Activated naive CD8-positive, alpha-beta T cell treated with anti-CD3 and anti-CD28 coated beads, Interleukin-2, amount 50 U/mL, for 16 hours (primary cell): ENCODE results near the gene NLRC5.
A peak's percentile ranks its signal among the peaks of the same experiment; 100 is the strongest.

Experiments used
- DNase-seq: peaks from one replicate; pipeline ENCODE4 v3.0.0-alpha.2; 2020; ENCODE audit warnings: low read depth, low spot score

NLRC5 gene

DNA sequence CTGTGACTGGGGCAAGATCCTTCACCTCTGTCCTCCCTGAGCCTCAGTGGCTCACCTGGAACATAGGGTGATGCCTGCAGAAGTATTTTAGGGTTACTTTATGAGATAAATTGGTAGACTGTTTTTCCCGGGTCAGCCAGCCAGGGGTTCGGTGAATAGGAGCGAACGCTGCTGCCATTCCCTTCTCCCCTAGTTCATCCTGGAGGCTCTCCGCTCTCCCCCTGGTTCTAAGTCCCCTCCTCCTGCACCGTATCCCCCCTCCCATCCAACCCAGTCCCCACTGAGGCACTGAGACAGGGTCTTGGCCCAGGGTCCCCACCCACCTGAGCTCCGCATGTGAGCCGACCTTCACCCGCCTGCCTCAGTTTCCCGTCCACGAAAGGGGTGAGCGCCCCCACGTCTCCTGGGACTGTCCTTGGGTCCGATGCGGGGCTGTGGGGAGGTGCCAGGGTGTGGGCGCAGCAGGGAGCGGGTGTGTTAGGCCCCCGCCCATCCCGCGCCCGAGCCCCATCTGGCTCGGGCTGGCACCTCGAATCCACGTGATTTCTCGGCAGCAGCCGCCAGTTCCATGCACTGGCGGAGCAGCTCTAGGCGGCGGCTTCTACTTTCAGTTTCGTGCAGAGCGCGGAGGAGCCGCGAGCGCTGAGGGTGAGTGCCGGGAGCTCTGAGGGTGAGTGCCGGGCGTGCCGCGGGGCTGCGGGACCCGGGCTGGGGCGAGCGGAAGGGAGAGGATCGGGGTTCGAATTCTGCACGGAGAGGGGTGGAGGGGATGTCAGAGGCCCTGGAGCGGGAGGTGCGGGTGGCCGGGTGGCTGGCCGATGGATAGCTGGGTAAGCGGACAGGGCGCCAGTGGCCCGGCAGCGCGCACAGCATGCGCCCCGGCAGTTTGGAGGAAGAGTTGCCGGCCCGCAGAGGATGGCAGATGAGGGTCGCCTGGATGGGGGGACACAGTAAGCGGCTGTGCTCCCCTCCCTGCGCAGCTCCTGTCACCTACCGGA, at the start of gene NLRC5:
Gene NLRC5 (plus strand): TSS at position 610 of the 998 bp plus-strand sequence. CDS start 31,156 bp downstream, outside the sequence.
- peak; percentile 95 for DNase-seq

DNA sequence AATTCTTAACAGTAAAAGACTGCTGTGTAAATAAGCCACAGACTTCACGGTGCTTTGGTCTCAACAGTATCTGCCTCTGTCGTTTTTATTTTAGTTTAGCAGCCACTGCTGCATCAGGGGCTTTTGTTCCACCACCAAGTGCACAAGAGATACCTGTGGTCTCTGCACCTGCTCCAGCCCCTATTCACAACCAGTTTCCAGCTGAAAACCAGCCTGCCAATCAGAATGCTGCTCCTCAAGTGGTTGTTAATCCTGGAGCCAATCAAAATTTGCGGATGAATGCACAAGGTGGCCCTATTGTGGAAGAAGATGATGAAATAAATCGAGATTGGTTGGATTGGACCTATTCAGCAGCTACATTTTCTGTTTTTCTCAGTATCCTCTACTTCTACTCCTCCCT, 49.6 kb upstream of the NLRC5 start:
- no peak for DNase-seq

- no peak for DNase-seq
Measured at GRCh38 chr16:56941092-56941491, 48.3 kb upstream of the NLRC5 start.

GRCh38 chr16:56941856-56942331, 47.5 kb upstream of the NLRC5 start:
- DNase-seq: no peak

DNA sequence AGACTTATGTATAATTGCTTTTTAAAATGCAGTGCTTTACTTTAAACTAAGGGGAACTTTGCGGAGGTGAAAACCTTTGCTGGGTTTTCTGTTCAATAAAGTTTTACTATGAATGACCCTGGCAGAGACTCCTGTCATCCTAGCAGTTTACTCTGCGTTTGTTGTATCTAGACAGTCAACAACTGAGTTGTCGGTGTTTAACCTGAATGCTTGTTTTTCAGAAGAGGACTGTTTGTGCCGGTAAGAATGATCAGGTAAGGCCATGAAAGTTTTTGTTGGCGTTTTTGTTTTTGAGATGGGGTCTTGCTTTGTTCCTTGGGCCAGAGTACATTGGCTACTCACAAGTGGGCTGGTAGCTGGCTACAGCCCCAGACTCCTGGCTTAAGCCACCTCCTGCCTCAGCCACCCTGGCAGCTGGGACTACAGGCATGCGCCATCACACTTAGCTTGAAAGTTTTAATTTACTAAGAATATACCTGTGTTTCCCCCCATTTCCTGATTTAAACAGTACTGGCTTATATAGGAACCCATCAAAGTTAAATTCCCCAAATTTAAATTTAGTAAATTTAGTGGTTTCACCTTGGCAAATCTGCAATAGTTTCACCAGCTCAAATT, 45.5 kb upstream of the NLRC5 start:
- DNase-seq: no peak

- DNase-seq: no peak
Measured at GRCh38 chr16:56944954-56945839, 44.2 kb upstream of the NLRC5 start.

DNA sequence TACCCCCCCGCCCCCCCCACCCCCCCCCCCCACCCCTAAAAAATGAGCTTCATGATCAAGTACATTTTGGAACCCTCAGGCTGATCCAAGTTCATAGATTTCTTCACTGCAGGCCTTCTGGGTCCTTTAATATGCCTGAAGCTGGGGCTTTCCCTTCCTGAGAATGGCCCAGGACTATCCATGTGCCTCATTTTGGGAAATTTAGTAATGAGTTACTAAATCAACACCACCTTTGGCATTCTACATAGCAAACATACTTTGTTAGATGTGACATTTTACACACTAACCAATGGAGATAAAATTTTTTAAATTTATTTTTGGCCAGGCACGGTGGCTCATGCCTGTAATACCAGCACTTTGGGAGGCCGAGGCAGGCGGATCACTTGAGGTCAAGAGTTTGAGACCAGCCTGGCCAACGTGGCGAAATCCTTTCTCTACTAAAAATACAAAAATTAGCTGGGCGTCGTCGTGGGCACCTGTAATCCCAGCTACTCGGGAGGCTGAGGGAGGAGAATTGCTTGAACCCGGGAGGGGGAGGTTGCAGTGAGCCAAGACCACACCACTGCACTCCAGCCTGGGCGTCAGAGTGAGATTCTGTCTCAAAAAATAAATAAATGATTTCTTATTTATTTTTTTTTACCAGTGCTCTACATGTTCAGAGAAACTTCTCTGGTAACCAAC, 43.4 kb upstream of the NLRC5 start:
- DNase-seq: no peak

DNA sequence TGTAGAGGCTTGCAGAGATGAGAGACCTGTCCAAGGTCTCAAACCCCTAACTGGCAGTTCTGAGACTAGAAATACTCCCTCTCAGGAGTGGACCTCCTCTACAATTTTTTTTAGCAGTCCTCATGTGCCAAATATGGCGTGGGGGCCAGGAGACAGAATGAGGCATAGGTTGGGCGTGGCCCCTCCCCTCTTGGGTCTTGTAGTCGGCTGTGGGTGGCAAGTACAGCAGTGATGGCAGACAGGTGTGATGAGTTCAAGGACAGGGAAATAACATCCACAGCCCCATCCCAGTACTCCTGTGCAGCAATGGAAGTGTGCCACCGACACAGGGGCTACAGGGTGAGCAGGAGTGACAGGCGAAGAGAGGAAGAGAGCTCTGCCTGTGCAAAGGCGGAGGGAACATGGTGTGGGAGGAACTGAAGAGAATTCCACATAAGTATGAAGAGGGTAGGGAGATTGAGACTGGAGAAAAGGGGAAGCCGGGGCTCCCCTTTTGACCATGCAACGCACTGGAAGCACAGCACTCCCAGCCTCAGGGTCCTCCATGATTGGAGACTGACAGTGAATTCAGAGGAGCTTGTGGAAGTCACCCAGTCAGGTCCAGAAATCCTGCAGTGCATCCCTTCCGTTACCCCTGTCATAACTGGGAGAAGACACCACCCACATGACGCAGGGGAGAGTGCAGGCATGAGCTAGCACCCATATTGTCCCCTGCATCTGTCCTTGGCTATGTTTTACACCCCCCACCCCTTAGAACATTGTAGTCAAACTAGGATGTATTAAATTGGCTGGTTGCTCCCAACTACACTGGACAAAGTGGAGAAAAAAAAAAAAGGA, 42.4 kb upstream of the NLRC5 start:
- no peak for DNase-seq

GRCh38 chr16:56947604-56947995, 41.8 kb upstream of the NLRC5 start:
- DNase-seq: no peak

- no peak for DNase-seq
Measured at GRCh38 chr16:56948234-56948633, 41.1 kb upstream of the NLRC5 start.

DNA sequence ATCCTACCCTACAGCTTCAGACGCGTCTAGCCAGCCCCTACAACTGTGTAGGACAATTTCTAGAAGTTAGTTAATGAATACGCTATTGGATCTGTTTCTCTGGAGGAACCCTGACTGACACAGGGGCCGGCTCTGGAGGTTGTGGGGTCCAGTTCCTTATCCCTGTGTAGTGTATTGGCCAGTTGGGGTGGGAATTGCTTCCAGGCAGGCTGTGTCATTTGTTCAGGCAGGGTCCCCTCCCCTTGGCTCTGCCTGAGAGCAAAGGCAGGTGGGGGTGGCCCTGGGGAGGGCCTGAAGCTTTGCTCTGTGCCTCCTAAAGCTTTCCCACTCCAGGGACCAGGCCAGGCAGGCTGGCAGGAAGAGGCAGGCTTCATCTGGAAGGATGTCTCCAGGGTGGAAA, 39.3 kb upstream of the NLRC5 start:
- no peak for DNase-seq

- no peak for DNase-seq
Measured at GRCh38 chr16:56950455-56950854, 38.9 kb upstream of the NLRC5 start.

GRCh38 chr16:56950881-56951771, 38.2 kb upstream of the NLRC5 start:
- DNase-seq: no peak

- no peak for DNase-seq
Measured at GRCh38 chr16:56953006-56953405, 36.4 kb upstream of the NLRC5 start.

- DNase-seq: no peak
Measured at GRCh38 chr16:56956076-56956475, 33.3 kb upstream of the NLRC5 start.

- DNase-seq: no peak
Measured at GRCh38 chr16:56956756-56957155, 32.6 kb upstream of the NLRC5 start.

- no peak for DNase-seq
Measured at GRCh38 chr16:56960681-56961281, 28.6 kb upstream of the NLRC5 start.

GRCh38 chr16:56961386-56961785, 28.0 kb upstream of the NLRC5 start:
- no peak for DNase-seq

DNA sequence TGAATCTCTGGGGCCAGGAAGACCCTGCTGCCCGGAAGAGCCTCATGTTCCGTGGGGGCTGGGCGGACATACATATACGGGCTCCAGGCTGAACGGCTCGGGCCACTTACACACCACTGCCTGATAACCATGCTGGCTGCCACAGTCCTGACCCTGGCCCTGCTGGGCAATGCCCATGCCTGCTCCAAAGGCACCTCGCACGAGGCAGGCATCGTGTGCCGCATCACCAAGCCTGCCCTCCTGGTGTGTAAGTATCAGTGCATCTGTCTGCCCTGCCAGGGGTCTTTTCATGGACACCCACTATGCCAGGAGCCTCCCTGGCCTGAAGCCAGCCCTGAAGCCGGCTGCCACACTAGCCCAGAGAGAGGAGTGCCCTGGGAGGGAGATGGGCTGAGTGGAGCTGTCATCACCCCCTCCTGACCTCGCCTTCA, 27.5 kb upstream of the NLRC5 start, which contains the start of gene CETP:
Gene CETP (plus strand): TSS at position 100 of the 431 bp plus-strand sequence. CDS start 30 bp downstream, at position 130.
- no peak for DNase-seq
